ENCODE data around the gene SCAMP5. TPM values are rescaled to one million over a fixed set of nuclear protein-coding genes. Genes with fewer than 3 reads are reported as not detected.

SCAMP5 gene
- polyA plus RNA-seq, 1 donor (not counting 4 experiments of a cell fraction or from before 2014, with no cell fraction given), result 1.9 TPM

DNA sequence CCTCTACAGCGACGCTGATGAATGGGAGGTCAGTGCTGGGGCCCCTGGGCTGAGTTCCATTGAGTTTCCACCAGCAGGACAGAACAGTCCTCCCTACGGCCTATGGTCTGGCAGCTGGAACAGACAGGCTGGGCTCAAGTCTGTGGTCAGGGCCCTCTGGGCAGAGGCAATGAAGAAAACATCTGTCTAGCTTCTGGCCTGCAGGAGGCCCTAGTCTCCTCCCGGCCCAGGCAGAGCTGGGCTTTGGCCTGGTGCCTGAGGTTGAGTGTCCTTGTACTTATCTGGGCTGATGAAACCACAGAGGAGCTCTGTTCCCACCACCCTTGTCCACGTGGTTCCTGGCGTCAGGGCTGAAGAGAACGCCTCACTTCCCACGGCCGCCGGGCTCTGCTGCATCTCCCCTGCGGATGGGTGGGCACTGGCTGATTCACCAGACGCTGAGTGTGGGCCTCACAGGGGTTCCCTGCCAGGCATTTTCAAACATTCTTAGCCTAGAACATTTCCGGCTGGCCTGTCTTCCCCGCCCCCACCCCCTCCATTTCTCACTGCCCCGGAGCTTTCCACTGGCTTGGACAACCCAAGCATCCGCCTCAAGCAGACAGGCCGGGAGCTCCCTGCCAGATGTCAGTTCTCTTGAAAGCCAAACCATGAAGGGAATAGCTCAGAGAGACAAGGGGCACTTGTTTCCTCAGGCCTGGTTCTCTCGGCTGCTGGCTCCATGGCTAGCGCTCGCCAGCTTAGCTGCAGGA is 48.3 kb downstream of the SCAMP5 start:
- FAIRE-seq, result no peak
- H3K79me2 ChIP-seq (ENCODE audit: control insufficient read depth, insufficient read depth, low read length), result no peaks in the 10 kb centered on the region
- no peak overlapping the region for H3K4me3 ChIP-seq (ENCODE audit: control insufficient read depth in 2 of 3, extremely low read depth in 1 of 3, insufficient read depth in 2 of 3, low read depth in 1 of 3, low read length in 3 of 3)
- H4K20me1 ChIP-seq (ENCODE audit: control insufficient read depth, extremely low read depth, insufficient read depth, low read length), result no peaks in the 10 kb centered on the region
- no peaks in the 10 kb centered on the region for H3K4me1 ChIP-seq (ENCODE audit: control insufficient read depth, extremely low read depth, insufficient read depth, low read length)
- peaks cover 6 to 11% of the 10 kb centered on the region in 2 experiments for H3K36me3 ChIP-seq (ENCODE audit: control insufficient read depth in 2 of 2, extremely low read depth in 1 of 2, insufficient read depth in 2 of 2, low read length in 2 of 2)
- H3K27ac ChIP-seq (ENCODE audit: control insufficient read depth, insufficient read depth, low read length), result no peak overlapping the region
- no peak for DNase-seq (ENCODE audit: low read depth, low spot score)
- H3K9me3 ChIP-seq (ENCODE audit: control insufficient read depth, low read depth, low read length), result no peaks in the 10 kb centered on the region
- dilution Hi-C loops (cut with MboI; ENCODE audit: extremely low pct_ligation_motif_present, low sequenced_read_pairs), result no loop called here
- H2AFZ ChIP-seq (ENCODE audit: control insufficient read depth, low read length), result no peak overlapping the region
- H3K4me2 ChIP-seq (ENCODE audit: control insufficient read depth, extremely low read depth, insufficient read depth, low read depth, low read length), result no peak overlapping the region
- no peaks in the 10 kb centered on the region for H3K9me1 ChIP-seq (ENCODE audit: control insufficient read depth, extremely low read depth, insufficient read depth, low read length)
- no peaks in the 10 kb centered on the region for H3K27me3 ChIP-seq (ENCODE audit: control insufficient read depth, extremely low read depth, insufficient read depth, low read length)
- no peak for TF ChIP-seq EZH2 (IDR thresholded peaks at IDR 0.05; ENCODE audit: low read length)
- TF ChIP-seq, protein P1, sequence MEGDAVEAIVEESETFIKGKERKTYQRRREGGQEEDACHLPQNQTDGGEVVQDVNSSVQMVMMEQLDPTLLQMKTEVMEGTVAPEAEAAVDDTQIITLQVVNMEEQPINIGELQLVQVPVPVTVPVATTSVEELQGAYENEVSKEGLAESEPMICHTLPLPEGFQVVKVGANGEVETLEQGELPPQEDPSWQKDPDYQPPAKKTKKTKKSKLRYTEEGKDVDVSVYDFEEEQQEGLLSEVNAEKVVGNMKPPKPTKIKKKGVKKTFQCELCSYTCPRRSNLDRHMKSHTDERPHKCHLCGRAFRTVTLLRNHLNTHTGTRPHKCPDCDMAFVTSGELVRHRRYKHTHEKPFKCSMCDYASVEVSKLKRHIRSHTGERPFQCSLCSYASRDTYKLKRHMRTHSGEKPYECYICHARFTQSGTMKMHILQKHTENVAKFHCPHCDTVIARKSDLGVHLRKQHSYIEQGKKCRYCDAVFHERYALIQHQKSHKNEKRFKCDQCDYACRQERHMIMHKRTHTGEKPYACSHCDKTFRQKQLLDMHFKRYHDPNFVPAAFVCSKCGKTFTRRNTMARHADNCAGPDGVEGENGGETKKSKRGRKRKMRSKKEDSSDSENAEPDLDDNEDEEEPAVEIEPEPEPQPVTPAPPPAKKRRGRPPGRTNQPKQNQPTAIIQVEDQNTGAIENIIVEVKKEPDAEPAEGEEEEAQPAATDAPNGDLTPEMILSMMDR (optimal IDR thresholded peaks at IDR 0.05 in 1 of 3, IDR thresholded peaks at IDR 0.05 in 1 of 3, conservative IDR thresholded peaks at IDR 0.05 in 1 of 3; ENCODE audit: extremely low read depth in 1 of 3, insufficient read depth in 2 of 3, low read length in 3 of 3), result no peak
- H3K9ac ChIP-seq (ENCODE audit: control insufficient read depth, extremely low read depth, insufficient read depth, low read length), result no peak overlapping the region

DNA sequence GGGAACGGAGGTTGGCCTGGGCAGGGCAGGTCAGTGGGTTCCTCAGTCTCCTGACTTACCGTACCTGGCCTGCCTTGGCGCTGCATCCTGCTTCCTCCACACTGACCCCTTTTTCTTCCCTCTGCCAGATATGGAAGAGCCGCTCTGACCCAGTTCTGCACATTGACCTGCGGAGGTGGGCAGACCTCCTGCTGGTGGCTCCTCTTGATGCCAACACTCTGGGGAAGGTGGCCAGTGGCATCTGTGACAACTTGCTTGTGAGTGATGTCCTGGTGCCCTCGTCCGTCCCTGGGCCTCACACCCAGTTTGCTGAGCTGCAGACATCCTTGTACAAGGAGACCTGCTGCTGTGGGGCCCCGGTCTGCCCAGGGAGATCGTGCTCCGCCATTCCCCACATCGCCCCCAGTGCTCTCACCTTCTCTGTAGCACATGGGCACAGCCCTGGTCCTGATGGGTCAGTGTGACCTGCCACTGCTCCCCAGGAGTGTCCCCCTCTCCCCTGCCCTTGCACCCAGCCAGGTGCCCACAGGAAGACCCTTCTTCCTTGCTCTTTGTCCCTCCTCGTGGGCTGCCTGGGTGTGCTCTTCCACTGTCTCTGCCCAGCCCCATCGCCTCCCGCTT is 49.0 kb downstream of the SCAMP5 start:
- Histone ChIP-seq H3K27ac (ENCODE audit: control insufficient read depth, insufficient read depth, low read length) (no peak overlapping the region), H2AFZ (ENCODE audit: control insufficient read depth, low read length) (no peak overlapping the region), H3K4me1 (ENCODE audit: control insufficient read depth, extremely low read depth, insufficient read depth, low read length) (no peaks in the 10 kb centered on the region)

More for the DNA sequence above, 49.0 kb downstream of the SCAMP5 start:
- Histone ChIP-seq H3K9me3 (ENCODE audit: control insufficient read depth, low read depth, low read length) (no peaks in the 10 kb centered on the region), H4K20me1 (ENCODE audit: control insufficient read depth, extremely low read depth, insufficient read depth, low read length) (no peaks in the 10 kb centered on the region), H3K4me3 (ENCODE audit: control insufficient read depth in 2 of 3, extremely low read depth in 1 of 3, insufficient read depth in 2 of 3, low read depth in 1 of 3, low read length in 3 of 3) (no peak overlapping the region), H3K27me3 (ENCODE audit: control insufficient read depth, extremely low read depth, insufficient read depth, low read length) (no peaks in the 10 kb centered on the region), H3K79me2 (ENCODE audit: control insufficient read depth, insufficient read depth, low read length) (no peaks in the 10 kb centered on the region), H3K36me3 (ENCODE audit: control insufficient read depth in 2 of 2, extremely low read depth in 1 of 2, insufficient read depth in 2 of 2, low read length in 2 of 2) (peaks cover 11 to 13% of the 10 kb centered on the region in 2 experiments), H3K9me1 (ENCODE audit: control insufficient read depth, extremely low read depth, insufficient read depth, low read length) (no peaks in the 10 kb centered on the region), H3K4me2 (ENCODE audit: control insufficient read depth, extremely low read depth, insufficient read depth, low read depth, low read length) (no peak overlapping the region), H3K9ac (ENCODE audit: control insufficient read depth, extremely low read depth, insufficient read depth, low read length) (no peak overlapping the region)
- TF ChIP-seq, protein P1 (optimal IDR thresholded peaks at IDR 0.05 in 1 of 3, IDR thresholded peaks at IDR 0.05 in 1 of 3, conservative IDR thresholded peaks at IDR 0.05 in 1 of 3; ENCODE audit: extremely low read depth in 1 of 3, insufficient read depth in 2 of 3, low read length in 3 of 3), result no peak
- no peak for TF ChIP-seq EZH2 (IDR thresholded peaks at IDR 0.05; ENCODE audit: low read length)
- no peak for FAIRE-seq
- no peak for DNase-seq (ENCODE audit: low read depth, low spot score)
- dilution Hi-C loops (cut with MboI; ENCODE audit: extremely low pct_ligation_motif_present, low sequenced_read_pairs), result no loop called here

All from keratinocyte (primary cell).